ENCODE measurements around the gene XYLT1.

XYLT1 gene

DNA sequence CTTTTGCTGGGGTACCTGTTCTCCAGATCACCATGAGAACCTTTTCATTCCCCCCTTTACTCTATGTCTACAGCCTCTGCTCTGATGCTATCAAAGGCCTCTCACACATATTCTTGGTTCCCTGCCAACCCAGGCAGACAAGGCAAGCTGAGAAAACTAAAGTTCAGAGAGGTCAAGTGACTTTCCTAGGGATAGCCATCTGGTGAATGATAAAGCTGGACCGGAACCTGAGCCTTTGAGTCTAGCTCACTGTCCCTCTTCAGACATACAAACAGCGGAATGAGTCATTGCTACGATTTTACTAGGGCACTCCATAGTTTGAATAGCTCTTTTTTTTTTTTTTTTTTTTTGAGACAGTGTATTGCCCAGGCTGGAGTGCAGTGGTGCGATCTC is 73.3 kb downstream of the XYLT1 start:
- no peak for DNase-seq (ENCODE audit: low read depth in 2 of 2)

DNA sequence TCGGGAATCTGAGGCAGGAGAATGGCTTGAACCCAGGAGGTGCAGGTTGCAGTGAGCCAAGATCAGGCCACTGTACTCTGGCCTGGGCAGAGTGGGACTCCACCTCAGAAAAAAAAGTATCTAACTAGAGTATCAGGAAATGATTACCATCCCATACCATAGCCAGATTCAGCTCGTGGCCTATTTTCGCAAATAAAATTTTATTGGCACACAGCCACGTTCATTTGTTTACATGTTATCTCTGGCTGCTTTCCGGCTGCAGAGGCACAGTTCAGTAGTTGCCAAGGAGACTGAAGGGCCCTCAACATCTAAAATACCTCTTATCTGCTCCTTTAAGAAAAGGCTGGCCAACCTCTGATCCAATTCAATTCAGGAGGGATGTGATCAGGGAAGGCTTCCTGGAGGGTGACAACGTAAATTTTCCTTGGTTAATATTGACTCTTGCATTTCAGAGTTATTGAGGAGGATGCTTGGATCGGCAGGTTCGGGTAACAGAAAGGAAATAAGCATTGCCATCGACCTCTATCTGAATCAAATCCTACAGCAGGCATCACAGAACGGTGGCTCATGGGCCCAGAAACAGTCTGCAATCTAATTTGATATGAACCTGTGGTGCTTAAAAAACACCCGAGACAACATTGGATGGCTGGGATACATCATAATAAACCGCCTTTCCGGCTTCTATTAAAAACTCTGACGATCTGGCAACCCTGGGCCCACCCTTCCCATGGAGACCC is 73.8 kb downstream of the XYLT1 start:
- no peak for DNase-seq (ENCODE audit: low read depth in 2 of 2)

DNA sequence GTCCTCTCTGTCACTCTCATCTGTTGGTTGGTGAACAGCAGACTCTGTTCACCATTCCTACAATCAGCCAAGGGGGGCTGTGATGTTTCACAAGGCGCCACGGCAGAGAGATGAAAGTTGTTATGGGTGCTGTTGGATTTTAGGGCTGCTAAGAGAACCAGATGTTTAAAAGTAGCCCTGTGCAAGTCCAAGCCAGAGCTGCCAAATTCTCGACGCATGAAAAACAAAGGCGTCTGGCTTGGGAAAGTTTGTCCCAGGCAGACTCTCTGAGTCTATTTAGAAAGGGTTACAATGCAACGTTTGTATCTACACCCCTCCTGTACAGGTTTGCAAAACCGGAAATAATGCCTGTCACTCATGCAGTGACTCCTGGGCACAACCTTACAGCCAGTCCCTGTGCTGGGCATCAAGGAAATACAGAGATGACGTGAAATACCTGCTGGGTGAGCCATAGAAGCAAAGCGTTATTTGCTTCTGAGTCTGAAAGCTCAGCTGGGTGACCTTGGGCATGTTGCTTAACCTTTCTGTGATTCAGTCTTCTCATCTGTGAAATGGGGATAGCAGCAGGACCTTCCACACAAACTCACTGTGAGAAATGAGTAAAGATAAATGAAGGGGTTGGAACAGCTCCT is 74.8 kb downstream of the XYLT1 start:
- DNase-seq (ENCODE audit: low read depth in 2 of 2): no peak

DNA sequence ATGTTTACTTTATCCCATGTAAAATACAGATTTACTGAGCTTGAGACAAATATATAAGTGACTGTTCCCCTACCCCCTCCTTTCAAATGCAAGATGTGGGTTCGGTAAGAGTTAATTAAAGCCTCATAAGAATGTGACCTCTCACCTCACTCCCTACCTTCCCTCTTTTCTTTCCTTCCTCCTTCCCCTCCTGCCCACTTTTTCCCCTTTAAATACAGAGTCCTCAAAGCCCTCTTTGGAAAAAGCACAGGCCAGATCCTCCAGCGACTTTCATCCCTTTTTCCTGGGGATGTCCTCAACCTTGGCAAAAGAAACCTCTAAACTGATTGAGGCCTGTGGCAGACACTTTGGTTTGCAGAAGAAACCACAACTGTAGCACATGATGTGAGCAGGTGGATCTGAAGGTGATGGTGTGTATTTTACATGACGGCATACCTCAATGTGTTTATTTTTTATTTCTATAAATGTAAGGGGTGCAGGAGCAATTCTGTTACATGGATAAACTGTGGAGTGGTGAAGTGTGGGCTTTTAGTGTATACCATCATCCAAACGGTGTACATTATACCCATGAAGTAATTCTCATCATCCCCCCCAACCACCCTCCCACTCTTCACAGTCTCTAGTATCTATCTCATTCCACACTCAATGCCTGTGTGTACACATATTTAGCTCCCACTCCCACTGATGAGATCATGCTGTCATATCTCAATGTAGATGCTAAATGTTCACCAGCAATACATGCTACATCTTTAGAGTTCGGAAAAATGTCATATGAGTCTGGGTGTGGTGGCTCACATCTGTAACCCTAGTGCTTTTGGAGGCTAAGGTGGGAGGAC is 77.7 kb downstream of the XYLT1 start:
- no peak for DNase-seq (ENCODE audit: low read depth in 2 of 2)

DNA sequence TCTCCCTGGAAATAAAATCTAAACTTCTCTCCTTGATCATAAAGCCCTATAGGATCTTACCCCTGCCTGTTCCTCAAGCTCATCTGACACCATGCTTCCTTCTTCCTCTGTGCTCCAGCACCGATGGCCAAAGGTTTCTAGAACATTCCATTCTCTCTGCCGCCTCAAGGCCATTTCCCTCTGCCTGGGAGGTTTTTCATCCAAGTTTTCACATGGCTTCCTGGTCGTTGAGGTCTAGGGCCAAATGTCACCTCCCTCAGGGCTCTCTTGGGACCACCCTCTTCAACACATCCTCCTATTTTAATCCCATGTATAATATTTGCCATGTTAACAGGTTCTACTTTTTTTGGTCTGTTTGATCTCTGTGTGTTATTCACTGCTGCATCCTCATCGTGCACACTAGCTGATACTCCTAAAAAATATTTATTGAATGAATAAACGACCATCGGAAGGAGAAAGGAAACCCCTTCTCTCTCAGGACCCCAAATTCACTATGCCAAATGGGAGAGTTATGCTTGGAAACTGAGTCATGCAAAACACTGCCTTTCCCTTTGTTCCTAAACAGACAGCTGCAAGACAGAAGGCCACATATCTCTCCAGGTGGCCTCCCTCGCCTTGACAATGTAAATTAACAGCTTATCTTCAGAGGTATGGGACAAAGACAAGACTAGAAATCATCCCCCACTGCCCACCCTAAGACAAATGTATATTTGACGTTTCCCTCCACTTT is 78.5 kb downstream of the XYLT1 start:
- DNase-seq (ENCODE audit: low read depth in 2 of 2): no peak

DNA sequence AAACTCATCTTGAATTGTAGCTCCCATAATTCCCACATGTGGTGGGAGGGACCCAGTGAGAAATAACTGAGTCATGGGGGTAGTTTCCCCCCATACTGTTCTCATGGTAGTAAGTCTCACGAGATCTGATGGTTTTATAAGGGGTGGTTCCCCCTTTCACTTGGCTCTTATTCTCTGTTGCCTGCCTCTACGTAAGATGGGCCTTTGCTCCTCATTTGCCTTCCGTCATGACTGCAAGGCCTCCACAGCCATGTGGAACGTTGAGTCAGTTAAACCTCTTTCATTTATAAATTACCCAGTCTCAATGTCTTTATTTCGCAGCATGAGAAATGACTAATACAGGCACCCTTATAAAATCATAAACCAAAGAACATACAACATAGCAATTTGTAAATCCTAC is 79.0 kb downstream of the XYLT1 start:
- no peak for DNase-seq (ENCODE audit: low read depth in 2 of 2)

DNA sequence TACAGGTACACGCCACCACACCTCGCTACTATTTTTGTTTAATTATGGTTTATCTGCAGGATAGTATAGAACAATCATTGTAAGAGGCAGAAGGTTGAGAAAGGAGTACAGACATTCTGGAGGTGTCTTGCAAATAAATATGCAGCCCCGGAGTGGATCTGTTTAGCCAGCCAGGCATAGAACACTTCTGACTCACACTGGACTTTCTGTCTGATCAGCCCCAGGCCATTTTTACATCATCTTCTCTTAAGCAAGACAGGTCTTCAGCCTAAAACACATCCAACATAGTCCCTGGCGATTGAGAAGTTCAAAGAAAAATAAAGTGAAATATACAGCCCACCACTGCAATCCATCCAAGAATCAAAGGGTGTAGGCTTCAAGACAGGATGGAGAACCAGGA is 81.4 kb downstream of the XYLT1 start:
- DNase-seq (ENCODE audit: low read depth in 2 of 2): no peak

DNA sequence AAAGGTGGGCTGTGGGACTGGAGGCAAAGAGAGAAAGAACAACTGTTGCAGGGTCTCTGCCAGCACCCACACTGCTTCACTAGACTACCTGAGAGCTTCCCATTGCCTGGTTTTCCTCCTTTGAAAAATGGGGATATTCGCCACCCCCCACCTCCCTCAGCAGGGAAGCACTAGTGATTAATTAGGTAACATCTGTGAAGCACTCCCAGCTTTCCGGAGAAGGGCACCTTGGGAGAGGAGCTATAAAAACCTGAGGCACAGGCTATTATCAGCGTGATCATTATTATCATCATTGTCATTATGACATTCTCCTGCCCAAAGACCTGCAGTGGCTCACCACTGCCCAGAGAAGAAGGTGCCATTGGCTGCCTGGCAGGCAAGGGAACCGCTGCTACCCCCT is 83.5 kb downstream of the XYLT1 start:
- no peak for DNase-seq (ENCODE audit: low read depth in 2 of 2)

DNA sequence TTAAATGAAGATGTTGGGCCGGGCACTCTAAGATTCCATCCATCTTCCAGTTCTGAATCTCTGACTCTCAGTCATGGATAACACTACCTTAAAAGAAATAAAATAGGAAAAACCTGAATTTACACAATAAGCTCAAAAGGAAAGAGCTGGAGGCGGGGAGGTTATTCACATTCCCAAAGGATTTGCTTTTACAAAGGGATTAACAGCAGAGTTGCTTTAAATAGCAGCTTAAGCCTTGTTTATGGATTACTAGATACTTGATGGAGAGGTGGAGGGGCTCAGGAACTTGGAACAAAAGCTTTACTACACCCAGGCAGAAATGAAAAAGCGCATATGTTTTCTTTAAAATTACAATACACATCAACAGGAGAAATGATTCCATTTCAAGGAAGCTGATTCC is 84.5 kb downstream of the XYLT1 start:
- no peak for DNase-seq (ENCODE audit: low read depth in 2 of 2)

DNA sequence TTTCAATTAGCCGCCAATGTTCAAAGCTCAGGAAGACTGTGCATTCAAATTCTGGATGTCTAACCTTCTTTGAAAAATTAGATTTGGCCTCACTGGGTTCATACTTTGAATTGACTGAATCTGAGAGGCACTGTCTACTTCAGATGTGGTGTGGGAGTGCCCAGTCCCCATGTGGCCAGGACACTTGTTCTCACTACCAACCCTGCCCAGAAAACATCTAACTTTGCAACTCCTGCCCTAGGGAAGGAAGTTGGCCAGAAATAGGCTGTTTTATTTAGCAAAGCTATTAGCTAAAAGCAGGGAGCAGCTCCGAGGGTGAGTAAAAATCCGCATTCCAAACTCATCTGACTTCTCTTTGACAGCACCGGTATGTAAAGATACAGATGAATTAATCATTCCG is 86.3 kb downstream of the XYLT1 start:
- DNase-seq (ENCODE audit: low read depth in 2 of 2): no peak

DNA sequence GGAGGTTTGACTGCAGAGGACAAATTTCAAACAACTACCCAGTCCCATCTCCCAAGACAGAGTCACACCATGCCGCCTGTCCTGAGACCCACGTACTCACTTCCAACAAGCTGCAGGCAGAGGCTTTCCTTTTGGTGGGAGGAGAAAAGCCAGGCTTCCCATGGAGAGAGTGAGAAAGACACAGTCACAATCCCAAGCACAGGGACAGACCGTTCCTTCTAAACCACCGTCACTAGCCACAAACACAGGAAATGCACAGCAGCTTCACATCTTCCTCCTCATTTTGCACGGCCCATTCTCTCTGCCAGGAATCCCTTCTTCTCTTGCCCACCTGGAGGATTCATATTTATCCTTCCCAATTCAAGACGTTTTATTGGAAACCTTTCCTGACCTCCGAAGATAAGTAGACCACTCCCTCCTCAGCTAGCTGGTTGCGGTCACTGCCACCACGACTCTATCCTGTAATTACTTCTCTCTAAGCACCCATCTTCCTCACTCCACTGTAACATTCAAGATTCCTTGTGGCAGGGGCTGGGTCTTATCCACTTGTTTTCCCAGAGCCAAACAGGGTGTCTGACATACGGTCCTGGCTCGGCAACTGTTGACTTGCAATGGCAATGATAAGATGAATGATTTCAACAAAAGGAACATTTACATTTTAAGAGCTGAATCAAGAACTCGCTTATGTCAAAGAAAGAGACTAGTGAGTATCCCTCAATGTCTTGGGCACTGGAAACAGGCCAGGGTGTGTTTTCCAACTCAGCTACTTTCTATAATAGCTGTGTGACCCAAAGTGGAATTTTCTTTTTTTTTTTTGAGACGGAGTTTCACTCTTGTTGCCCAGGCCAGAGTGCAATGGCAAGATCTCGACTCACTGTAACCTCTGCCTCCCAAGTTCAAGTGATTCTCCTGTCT is 87.6 kb downstream of the XYLT1 start:
- no peak for DNase-seq (ENCODE audit: low read depth in 2 of 2)

DNA sequence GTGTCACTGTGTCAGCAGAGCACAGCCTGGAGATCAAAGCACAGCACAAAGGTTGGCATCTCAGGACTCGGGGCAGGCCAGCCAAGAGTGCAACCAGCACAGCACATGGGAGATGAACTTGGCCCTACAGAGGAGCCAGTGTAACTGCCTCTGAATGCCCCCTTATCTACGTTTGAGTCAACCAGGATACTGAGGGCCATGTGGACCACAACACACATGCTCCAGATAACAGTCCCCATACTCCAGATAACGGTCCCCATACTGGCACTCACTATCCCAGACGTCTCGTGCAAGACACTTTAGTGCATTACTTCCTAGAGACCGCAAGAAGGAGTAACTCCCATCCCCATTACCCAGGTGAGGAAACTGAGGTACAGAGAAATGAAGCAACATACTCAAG is 88.2 kb downstream of the XYLT1 start:
- DNase-seq (ENCODE audit: low read depth in 2 of 2): no peak

DNA sequence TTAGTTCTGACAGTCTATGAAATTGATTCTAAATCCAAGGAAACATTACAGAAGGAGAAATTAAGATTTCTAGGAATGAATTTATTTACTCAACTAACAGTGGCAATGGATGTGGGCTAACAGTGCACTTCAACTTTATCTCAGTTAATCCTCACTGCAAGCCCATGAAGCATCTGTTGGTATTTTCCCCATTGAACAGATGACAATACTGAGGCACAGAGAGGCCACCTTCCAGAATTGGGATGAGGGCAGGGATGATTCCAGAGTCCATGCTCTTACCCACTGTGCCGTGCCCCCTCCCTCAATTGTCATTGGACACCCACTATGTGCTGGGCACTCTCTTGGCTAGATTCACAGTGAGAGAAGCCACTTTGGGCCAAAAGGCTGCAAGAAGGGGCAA is 89.0 kb downstream of the XYLT1 start:
- DNase-seq (ENCODE audit: low read depth in 2 of 2): no peak

DNA sequence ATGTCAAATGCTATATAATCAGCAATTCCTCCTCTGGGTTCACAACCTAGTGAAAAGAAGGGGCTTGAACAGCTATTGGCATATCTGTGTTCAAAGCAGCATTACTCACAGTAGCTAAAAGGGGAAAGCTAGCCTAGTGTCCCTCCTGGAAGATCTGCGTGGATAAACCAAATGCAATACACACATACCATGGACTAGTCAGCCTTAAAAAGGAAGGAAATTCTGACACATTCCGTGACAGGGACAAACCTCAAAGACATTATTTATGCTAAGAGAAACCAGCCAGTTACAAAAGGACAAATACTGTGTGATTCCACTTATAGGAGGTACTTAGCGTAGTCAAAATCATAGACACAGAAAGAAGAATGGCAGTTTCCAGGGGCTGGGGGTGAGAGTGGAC is 90.1 kb downstream of the XYLT1 start:
- no peak for DNase-seq (ENCODE audit: low read depth in 2 of 2)

DNA sequence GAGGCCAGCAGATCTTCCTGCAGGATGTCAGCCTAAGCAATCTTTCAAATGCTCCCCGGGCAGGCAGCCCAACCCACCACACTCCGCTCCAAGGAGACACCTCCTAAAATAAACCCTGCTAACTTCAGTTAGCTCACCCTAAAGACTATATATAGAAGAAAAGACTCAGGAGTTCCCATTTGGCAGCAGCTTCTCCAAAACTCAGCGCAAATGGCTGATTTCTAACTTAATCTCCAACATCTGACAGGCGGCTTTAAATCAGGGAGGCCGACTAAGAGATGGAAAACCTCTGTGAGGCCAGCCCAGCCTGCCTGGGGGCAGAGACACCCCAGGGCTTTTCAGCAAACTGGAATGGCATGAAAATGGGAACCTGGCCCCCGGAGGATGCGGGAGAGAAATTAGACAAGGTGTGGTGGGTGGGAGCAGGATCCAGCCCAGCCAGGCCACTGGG is 91.6 kb downstream of the XYLT1 start:
- DNase-seq (ENCODE audit: low read depth in 2 of 2): no peak

DNA sequence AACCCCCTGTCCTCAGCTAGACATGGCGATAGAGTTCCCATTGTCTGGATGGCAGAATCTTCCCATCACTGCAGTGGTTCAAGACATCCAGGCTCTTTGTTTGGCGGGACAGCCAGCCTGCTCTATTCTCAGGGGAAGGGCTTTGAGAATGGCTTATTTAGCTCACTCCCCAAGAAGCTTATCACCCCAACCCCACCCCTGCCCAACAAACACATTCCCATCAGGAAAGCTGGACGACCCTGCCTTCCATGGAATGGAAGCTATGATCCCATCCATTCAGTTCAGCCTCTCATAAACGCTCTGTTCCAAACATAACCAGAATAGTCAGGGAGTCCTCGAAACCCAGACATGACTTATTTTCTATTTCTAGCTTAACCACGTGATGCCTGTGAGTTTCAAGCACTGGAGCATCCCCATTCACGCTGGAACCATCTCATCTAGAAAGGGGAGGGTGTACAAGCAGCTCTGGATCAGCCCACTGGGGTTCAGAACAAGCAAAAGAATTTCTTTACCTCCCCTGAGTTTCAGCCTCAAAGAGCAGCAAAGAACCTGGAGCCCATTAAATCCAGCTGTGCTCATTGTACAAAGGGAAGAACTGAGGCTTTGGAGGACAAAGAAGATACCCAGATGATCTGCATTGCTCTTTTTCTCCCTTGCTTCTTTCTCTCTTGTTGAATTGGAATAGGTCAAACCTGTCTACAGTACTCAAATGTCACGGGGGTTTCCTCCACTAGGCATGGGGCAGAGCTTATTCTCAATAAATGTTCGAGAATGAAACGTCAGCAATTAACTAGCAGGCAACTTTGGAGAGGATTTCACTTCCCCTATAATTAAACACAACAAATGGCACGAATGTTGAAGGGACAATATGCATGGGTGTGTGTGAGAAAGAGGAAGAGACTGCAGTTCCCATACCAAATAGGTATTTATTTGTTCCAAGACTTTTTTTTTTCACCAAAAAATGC is 93.1 kb downstream of the XYLT1 start:
- DNase-seq (ENCODE audit: low read depth in 2 of 2): no peak

DNA sequence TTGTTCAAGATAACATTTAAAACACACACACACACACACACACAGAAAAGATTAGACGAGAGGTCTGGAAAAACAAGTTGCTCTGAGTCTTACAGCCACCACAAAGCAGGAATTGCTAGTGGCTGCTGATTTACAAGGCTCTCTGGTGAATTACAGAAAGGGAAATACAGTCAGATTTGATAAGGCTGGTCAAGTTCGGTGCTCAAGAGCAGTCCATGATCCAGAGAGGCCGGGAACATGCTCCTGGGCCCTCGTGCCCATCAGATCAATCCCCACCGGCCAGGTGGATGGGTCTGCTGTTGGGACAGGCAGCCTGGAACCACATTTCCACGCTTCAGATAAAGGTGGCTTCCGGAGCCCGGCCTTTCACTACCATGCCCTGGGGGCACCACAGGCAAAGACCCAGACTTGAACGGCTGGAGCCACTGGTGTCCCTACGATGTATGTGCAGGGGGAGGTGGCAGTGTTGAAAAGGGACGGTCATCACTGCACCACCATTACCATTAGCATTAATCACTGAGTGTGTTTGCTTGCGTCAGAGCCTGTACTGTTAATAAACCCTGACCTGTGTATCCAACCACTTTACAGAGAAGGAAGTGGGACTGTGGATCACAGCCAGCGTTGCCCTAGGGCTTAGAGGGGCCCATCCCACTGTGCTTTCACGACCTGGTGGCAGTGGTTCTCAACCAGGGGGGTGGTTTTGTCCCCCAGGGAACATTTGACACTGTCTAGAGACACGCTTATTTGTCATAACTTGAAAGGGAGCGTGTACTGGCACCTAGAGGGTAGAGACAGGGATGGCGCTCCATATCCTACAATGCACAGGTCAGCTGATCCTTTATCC is 95.1 kb downstream of the XYLT1 start:
- no peak for DNase-seq (ENCODE audit: low read depth in 2 of 2)

DNA sequence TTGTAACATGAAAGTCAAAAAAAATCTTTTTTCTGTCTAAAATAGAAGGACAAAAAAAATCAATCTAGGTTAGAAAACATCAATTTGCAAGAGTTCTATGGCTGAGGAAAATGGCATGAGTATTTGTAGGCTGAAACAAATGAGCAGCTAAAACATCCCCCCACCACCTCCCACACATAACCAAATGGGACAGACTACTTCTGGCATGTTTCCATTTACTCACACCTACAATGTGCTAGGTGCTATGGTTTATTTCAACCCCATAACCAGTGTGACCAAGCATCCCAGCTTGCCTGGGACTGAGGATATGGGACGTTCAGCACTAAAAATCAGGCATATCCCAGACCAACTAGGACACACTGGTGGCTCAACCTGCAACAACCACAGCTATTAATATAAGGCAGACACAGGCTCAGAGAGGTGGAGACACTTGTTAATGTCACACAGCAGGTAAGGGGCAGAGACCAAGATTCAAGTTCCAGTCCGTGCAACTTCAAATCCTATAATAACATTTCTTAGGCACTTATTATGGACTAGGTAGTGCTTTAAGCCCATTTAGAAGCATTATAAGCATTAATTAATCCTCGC is 96.0 kb downstream of the XYLT1 start:
- no peak for DNase-seq (ENCODE audit: low read depth in 2 of 2)

DNA sequence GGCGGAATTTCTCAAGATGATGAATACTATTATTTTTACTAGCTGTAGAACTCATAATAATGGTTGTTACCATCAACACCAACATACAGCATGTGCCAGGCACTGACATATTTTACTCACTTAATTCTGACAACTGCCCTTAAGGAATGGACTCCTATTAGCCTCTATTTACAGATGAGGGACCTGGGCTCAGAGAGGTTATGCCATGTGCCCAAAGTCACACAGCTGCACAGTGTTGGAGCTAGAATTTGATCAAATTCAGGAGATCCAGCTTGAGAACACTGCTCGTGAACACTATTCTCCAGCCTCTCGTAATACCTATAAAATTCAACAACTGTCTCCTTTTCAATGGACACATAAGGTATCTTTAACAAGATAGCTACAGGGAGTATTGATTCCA is 97.2 kb downstream of the XYLT1 start:
- no peak for DNase-seq (ENCODE audit: low read depth in 2 of 2)

All from stimulated activated CD4-positive, alpha-beta T cell treated with anti-CD3 and anti-CD28 coated beads, Interleukin-4, amount 100 ng/mL, for 48 hours (primary cell).